Measurements from ENCODE around the gene AMZ1. TPM values are rescaled to one million over a fixed set of nuclear protein-coding genes. Genes with fewer than 3 reads are reported as not detected.

AMZ1 gene
- total RNA-seq, 1 experiment from 2014 or later, result 1.3 TPM

DNA sequence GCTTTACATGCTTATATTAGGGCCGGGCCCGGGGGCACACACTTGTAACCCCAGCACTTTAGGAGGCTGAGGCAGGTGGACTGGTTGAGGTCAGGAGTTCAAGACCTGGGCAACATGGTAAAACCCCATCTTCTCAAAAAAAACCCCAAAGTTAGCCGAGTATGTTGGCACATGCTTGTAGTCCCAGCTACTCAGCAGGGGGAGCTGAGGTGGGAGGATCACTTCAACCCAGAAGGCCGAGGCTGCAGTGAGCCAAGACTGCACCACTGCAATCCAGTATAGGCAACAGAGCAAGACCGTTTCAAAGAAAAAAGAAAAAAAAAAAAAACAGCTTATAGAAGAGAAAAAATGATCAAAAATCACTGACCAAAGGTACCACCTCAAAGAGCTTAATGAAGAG is 63.1 kb downstream of the AMZ1 start:
- Histone ChIP-seq H3K27me3 (replicated peaks) (no peaks in the 10 kb centered on the region), H3K36me3 (peaks cover 6% of the 10 kb centered on the region), H3K4me3 (no peak overlapping the region), H3K4me1 (replicated peaks) (peaks cover 13% of the 10 kb centered on the region), H3K27ac (no peak overlapping the region), H3K9me3 (replicated peaks) (no peaks in the 10 kb centered on the region)
- no peak for DNase-seq (ENCODE audit: low read depth in 1 of 2, low spot score in 2 of 2)

DNA sequence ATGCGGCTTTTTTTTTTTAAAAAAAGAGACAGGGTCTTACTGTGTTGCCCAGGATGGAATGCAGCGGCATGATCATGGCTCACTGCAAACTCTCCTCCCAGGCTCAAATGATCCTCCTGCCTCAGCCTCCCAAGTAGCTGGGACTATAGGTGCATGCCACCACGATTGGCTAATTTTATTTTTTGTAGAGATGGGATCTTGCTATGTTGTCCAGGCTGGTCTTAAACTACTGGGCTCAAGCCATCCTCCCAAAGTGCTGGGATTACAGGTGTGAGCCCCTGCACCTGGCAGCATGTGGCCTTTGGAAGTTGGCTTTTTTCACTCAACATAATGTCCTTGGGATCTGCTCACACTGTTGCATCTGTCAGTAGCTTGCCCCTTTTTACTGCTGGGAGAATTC is 65.1 kb downstream of the AMZ1 start:
- Histone ChIP-seq H3K27me3 (replicated peaks) (no peaks in the 10 kb centered on the region), H3K4me3 (no peak overlapping the region), H3K4me1 (replicated peaks) (peaks cover 29% of the 10 kb centered on the region), H3K36me3 (peaks cover 11% of the 10 kb centered on the region), H3K9me3 (replicated peaks) (no peaks in the 10 kb centered on the region), H3K27ac (no peak overlapping the region)
- DNase-seq (ENCODE audit: low read depth in 1 of 2, low spot score in 2 of 2), result no peak

DNA sequence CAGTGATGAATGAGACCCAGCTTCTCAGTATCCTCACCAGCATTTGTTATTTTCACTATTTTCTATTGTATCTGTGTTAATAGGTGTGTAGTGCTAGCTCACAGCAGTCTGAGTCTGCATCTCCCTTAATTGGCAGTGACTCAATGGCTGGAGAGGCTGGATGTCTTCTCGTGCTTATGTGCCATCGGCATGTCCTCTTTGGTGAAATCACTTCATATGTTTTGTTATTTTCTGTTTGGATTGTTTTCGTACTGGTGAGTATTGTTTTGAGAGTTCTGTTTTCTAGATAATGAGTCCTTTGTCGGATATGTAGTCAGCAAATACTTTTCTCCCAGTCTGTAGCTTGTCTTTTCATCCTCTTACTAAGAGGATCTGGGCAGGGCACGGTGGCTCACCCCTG is 66.1 kb downstream of the AMZ1 start:
- Histone ChIP-seq H3K4me3 (no peak overlapping the region), H3K4me1 (replicated peaks) (peaks cover 38% of the 10 kb centered on the region), H3K36me3 (peaks cover 11% of the 10 kb centered on the region), H3K9me3 (replicated peaks) (no peaks in the 10 kb centered on the region), H3K27me3 (replicated peaks) (no peaks in the 10 kb centered on the region), H3K27ac (peak overlapping the region; percentile 9)
- DNase-seq (ENCODE audit: low read depth in 1 of 2, low spot score in 2 of 2), result peak; percentile 66 to 81

DNA sequence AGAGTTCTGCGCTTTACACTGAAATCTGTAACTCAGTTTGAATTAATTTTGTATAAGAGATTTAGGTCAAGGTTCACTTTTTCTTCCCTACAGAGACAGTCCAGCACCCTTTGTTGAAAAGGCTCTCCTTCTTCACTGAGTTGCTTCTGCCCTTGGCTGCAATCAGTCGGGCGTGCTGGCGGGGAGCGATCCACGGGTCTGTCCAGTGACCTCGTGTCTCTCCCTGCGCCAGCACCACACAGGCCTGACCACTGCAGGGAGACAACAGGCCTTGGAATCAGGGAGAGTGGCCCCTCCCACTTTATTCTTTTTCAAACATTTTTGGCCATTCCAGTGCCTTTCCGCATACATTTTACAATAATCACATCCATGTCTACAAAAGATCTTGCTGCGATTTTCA is 66.9 kb downstream of the AMZ1 start:
- H3K27ac ChIP-seq, result no peak overlapping the region
- H3K36me3 ChIP-seq, result peaks cover 14% of the 10 kb centered on the region
- H3K4me3 ChIP-seq, result no peak overlapping the region
- H3K4me1 ChIP-seq (replicated peaks), result peaks cover 44% of the 10 kb centered on the region
- H3K9me3 ChIP-seq (replicated peaks), result no peaks in the 10 kb centered on the region
- H3K27me3 ChIP-seq (replicated peaks), result no peaks in the 10 kb centered on the region
- no peak for DNase-seq (ENCODE audit: low read depth in 1 of 2, low spot score in 2 of 2)

DNA sequence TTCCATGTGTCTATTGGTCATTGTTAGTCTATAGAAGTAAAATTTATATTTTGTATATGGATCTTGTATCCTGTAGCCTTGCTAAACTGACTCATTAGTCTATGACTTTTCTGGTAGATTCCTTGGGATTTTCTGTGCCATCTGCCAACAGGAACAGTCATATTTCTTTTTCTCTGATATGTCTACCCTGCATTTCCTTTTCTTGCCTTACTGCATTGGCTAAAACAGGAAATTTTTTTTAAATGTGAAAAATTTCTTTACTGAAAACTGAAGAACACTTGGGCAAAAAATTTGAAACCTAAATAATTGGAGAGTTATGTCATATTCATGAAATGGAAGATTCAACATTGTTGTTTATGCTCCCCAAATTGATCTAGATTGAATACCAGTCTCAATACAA is 67.5 kb downstream of the AMZ1 start:
- no peaks in the 10 kb centered on the region for H3K9me3 ChIP-seq (replicated peaks)
- DNase-seq (ENCODE audit: low read depth in 1 of 2, low spot score in 2 of 2), result no peak
- no peaks in the 10 kb centered on the region for H3K27me3 ChIP-seq (replicated peaks)
- no peak overlapping the region for H3K4me3 ChIP-seq
- peaks cover 50% of the 10 kb centered on the region for H3K4me1 ChIP-seq (replicated peaks)
- no peak overlapping the region for H3K27ac ChIP-seq
- H3K36me3 ChIP-seq, result peaks cover 20% of the 10 kb centered on the region

DNA sequence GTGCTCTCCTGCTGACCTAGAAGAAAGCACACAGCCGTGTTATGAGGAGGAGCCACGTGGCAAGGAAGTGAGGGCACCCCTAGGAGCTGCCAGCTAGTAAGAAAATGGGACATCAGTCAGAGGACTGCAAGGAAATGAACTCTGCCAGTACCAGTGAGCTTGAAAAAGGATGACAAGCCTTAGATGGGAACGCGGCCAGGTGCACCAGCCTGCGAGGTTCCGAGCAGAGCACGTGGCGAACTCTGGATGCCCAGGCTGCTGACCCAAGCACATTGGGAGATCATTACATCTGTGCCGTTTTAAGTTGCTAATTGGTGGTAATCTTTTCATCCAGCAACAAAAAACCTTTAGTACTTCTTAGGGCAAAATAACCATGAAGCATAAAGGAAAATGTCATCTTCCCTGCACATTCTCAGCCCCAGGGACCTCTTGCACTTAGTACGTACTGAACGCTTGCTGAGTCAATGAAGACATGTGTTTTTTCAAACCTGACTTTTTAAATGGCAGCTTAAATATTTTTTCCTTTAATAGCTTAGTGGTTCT is 69.4 kb downstream of the AMZ1 start:
- Histone ChIP-seq H3K9me3 (replicated peaks) (no peaks in the 10 kb centered on the region), H3K4me3 (no peak overlapping the region), H3K4me1 (replicated peaks) (peaks cover 61% of the 10 kb centered on the region), H3K27me3 (replicated peaks) (no peaks in the 10 kb centered on the region), H3K36me3 (peaks cover 33% of the 10 kb centered on the region), H3K27ac (peak overlapping the region; percentile 90)
- no peak for DNase-seq (ENCODE audit: low read depth in 1 of 2, low spot score in 2 of 2)

DNA sequence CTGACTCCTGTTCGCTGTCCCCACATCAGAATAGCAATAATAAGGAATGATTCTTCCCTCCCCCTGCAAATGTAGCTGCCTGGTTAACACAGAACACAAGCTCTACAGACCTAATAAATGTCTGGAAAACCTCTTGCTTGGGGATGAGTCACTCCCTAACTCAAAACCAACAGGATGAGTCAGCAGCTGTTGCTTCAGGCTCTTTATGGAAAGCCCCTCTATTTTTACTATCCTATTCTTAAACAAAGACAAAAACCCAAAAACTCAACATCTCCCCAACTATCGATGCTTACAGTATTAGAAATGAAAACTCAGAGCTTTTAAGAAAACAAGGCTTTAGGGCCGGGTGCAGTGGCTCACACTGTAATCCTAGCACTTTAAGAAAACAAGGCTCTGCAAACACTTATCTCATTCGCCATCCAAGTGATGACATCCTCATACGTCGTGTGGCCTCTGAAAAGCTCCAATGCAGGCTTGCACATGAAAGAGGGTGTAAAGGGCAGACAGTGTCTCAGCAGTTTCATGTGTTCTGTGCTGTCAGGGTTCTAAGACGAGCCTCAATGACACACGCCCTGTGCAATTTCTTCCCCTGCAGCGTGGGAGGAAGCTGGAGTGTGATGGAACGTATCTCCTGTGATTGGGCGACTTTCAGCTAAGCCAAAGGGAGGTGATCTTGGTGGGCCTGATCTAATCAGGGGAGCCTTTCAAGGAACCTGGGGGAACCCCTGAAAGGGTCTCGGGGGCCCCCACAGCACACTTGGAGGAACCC is 70.1 kb downstream of the AMZ1 start:
- H3K36me3 ChIP-seq, result peaks cover 40% of the 10 kb centered on the region
- peak; percentile 88 to 98 for DNase-seq (ENCODE audit: low read depth in 1 of 2, low spot score in 2 of 2)
- H3K4me1 ChIP-seq (replicated peaks), result peaks cover 68% of the 10 kb centered on the region

DNA sequence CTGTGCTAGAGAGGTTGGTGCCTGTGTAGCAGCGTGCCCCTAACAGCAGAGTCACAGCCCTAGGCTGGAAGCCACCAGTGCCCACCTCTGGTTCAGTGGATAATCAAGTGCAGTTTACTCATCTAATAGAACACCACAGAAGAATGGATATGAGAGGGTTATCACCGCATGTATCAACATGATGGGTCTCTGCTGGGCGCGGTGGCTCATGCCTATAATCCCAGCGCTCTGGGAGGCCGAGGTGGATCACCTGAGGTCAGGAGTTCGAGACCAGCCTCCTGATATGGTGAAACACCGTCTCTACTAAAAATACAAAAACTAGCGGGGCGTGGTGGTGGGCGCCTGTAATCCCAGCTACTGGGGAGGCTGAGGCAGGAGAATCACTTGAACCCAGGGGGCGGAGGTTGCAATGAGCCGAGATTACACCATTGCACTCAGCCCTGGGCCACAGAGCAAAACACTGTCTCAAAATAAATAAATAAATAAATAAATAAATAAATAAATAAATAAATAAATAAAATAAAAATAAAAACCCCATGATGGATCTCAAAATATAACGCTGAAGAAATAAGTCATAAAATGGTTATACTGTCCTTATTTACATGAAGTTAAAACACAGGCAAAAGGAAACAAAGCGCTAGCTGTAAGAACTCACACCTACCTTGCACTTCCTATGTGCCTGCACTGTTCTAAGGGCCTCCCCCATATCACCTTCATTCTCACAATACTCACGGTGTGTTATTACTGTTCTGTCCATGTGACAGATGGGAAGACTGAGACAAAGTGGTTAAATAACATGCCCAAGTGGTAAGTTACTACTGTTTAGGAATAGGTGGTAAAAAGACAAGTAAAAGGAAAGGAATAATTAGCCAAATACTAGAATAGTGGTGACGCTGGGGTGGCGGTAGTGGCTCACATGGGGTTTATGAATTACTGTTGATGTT is 70.9 kb downstream of the AMZ1 start:
- no peak for DNase-seq (ENCODE audit: low read depth in 1 of 2, low spot score in 2 of 2)
- peaks cover 71% of the 10 kb centered on the region for H3K4me1 ChIP-seq (replicated peaks)
- H3K4me3 ChIP-seq, result no peak overlapping the region

More for the DNA sequence above, 70.1 kb downstream of the AMZ1 start:
- no peaks in the 10 kb centered on the region for H3K9me3 ChIP-seq (replicated peaks)
- no peak overlapping the region for H3K4me3 ChIP-seq
- H3K27ac ChIP-seq, result peak overlapping the region; percentile 90
- no peaks in the 10 kb centered on the region for H3K27me3 ChIP-seq (replicated peaks)

DNA sequence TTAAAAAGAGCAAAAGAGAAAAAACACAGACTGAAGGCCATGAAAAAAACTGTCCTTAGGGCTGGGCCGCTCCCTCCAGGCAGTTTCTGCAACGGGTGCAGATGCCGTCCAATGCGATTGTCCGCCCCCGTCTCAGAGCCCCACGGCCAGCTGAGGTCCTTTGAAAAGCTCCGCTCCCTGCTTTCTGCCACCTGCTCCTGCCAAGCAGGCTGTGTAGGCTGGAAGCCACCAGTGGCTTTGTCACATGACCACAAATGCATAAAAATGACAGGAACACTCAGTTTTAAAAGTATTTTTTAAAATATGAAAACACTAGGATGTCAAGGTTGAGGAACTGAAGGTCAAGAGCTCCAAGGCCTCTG is 71.7 kb downstream of the AMZ1 start:
- Histone ChIP-seq H3K4me1 (replicated peaks) (peaks cover 63% of the 10 kb centered on the region), H3K4me3 (no peak overlapping the region), H3K27ac (no peak overlapping the region), H3K36me3 (peaks cover 45% of the 10 kb centered on the region), H3K27me3 (replicated peaks) (no peaks in the 10 kb centered on the region), H3K9me3 (replicated peaks) (no peaks in the 10 kb centered on the region)
- DNase-seq (ENCODE audit: low read depth in 1 of 2, low spot score in 2 of 2), result no peak

More for the DNA sequence above, 70.9 kb downstream of the AMZ1 start:
- Histone ChIP-seq H3K9me3 (replicated peaks) (no peaks in the 10 kb centered on the region), H3K27ac (peak overlapping the region; percentile 90), H3K36me3 (peaks cover 43% of the 10 kb centered on the region), H3K27me3 (replicated peaks) (no peaks in the 10 kb centered on the region)

DNA sequence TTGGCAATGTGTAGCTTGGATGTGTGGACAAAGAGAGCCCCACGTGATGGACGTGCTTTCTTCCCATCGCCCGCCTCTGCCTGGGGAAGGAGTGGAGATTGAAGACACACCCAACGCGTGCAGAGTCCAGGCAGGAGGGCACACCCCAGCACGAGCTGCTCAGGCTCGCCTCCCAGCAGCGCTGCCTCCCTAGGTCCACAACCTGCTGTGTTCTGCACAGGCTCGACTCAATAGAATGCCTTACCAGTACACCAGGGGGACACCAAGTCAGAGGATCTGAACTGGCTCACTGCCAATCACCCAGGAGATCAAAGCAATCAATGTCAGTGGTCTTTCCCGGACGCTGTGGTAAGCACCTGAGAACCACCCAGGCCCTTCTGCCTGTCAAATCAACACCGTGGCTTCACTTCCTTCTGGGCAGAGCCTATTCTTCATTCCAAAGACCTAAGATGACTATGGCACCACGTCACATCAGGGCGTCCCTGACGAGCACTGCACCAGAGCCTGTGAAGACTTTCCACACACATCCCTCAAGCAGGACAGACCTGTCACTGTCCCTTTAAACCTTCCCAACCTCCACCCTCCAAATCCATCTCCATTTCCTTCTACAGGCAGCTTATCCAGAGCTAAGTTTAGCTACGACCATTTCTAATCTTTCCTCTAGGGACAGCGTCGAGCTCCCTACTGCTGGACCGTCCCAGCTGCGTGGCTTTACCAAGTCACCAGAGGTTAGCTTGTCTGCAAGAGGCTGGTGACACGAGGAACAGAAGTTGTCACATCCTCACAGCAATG is 72.3 kb downstream of the AMZ1 start:
- Histone ChIP-seq H3K27me3 (replicated peaks) (no peaks in the 10 kb centered on the region), H3K27ac (no peak overlapping the region), H3K36me3 (peaks cover 45% of the 10 kb centered on the region), H3K9me3 (replicated peaks) (no peaks in the 10 kb centered on the region), H3K4me3 (no peak overlapping the region), H3K4me1 (replicated peaks) (peaks cover 60% of the 10 kb centered on the region)
- peak in 1 of 2 experiments; percentile 42 for DNase-seq (ENCODE audit: low read depth in 1 of 2, low spot score in 2 of 2)

DNA sequence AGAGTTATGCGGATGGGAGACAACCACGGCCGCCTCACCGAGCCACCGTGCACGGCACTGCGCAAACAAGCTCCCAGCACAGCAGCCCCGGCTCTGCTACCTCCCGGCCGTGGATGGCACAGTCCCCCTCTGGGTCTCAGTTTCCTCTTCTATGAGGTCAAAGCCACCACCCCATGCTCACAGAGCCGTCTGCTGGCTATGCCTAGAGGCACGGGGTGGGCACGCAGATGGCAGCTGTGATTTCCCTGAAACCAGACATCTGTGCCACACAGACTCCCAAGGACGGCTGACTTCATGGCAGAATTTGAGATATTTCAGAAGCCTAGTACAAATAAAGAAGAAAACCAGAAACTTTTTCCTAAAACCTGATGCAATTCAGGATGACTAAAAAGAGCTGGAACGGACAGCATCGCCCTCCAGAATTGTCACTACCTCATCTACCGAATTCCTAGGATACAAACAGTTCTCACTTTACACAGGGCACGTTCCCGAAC is 73.2 kb downstream of the AMZ1 start:
- DNase-seq (ENCODE audit: low read depth in 1 of 2, low spot score in 2 of 2), result no peak
- no peaks in the 10 kb centered on the region for H3K9me3 ChIP-seq (replicated peaks)
- no peak overlapping the region for H3K4me3 ChIP-seq
- H3K27me3 ChIP-seq (replicated peaks), result no peaks in the 10 kb centered on the region
- H3K36me3 ChIP-seq, result peaks cover 38% of the 10 kb centered on the region
- H3K27ac ChIP-seq, result no peak overlapping the region
- peaks cover 60% of the 10 kb centered on the region for H3K4me1 ChIP-seq (replicated peaks)

DNA sequence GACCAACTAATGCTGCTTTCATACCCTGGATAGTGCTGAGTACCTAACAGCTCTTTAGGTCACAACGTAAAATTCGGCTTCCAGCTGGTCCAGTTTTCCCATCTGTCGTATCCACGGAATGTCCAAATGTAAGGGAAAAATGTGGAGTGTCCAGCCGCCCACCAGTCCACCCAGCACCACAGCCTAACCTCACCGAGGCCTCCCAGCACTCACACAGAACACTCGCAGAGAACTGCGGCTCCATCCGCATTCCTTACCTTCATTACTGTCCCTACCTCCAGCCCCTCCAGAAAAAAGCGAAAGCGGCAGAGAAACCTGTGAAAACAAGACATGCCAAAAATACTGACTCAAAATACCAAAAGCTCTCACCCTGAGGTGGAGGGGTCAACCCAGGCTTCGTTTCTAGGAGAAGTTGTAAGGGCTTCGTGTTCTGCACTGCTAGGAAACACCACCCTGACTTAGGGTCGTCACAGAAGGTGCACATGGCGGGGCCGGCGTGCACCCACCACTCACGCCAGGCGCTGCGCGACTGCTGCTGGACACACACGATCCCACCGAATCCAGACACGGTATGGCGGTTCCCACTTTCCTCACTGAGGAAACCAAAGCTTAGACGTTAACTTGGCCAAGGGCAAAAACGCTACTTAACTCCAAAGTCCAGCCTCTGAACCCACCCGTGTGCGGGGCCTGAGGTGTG is 73.9 kb downstream of the AMZ1 start:
- H3K4me1 ChIP-seq (replicated peaks), result peaks cover 53% of the 10 kb centered on the region
- H3K9me3 ChIP-seq (replicated peaks), result no peaks in the 10 kb centered on the region
- peaks cover 40% of the 10 kb centered on the region for H3K36me3 ChIP-seq
- no peak for DNase-seq (ENCODE audit: low read depth in 1 of 2, low spot score in 2 of 2)
- H3K27ac ChIP-seq, result no peak overlapping the region
- H3K27me3 ChIP-seq (replicated peaks), result no peaks in the 10 kb centered on the region
- H3K4me3 ChIP-seq, result no peak overlapping the region

DNA sequence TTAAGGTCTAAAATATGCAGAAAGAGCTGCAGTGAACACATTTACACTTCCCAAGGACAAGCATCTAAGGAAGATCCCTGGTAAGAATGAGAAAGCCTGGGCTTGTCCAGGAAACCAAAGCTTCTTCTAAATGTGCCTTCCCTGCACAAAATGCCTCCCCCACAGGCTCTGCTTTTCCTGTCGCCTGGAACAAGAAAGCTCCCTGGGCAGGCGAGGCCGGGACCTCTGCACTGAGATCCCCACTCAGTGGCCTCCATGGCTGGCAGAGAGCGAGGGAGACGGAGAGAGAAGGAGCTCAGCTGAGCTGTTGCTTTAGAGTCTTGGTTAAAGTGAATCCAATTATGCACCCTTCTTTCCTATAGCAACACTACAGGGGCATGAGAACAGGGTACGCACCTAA is 75.6 kb downstream of the AMZ1 start:
- Histone ChIP-seq H3K4me3 (no peak overlapping the region), H3K27me3 (replicated peaks) (no peaks in the 10 kb centered on the region), H3K9me3 (replicated peaks) (no peaks in the 10 kb centered on the region), H3K4me1 (replicated peaks) (peaks cover 39% of the 10 kb centered on the region), H3K27ac (no peak overlapping the region), H3K36me3 (peaks cover 46% of the 10 kb centered on the region)
- DNase-seq (ENCODE audit: low read depth in 1 of 2, low spot score in 2 of 2), result no peak
